ACC112 (cell line): ENCODE data around the gene APOBEC3H.

Experiments
- H2AFZ ChIP-seq: fragments of 200-600 bp; sonication (generic); one replicate; pipeline ENCODE4 v1.6.0; 2017; ENCODE audit warnings: antibody characterized with exemption, low read length; ENCODE audit not compliant: unreplicated experiment
- H3K27ac ChIP-seq: fragments of 200-600 bp; sonication (generic); 2 replicates; pipeline ENCODE4 v1.5.1; 2014; ENCODE audit warnings: low read depth, mild to moderate bottlenecking, antibody characterized with exemption, low read length, moderate library complexity
- H3K27me3 ChIP-seq: fragments of 200-600 bp; sonication (generic); 2 replicates; pipeline ENCODE4 v1.6.1; 2014; ENCODE audit warnings: mild to moderate bottlenecking, antibody characterized with exemption, low read length, moderate library complexity, mixed read lengths; ENCODE audit not compliant: insufficient read depth
- H3K36me3 ChIP-seq: fragments of 200-600 bp; sonication (generic); 2 replicates; pipeline ENCODE4 v1.6.1; 2016; ENCODE audit warnings: mild to moderate bottlenecking, antibody characterized with exemption, low read length, moderate library complexity, mixed read lengths; ENCODE audit not compliant: insufficient read depth
- H3K4me1 ChIP-seq: fragments of 200-600 bp; sonication (generic); one replicate; pipeline ENCODE4 v1.6.1; 2016; ENCODE audit warnings: low read length, mixed read lengths; ENCODE audit not compliant: insufficient read depth, unreplicated experiment, control insufficient read depth
- H3K4me3 ChIP-seq: fragments of 200-600 bp; sonication (generic); 2 replicates; pipeline ENCODE4 v1.5.1; 2014; ENCODE audit warnings: mild to moderate bottlenecking, low read depth, low read length
- H3K79me2 ChIP-seq: fragments of 200-600 bp; sonication (generic); one replicate; pipeline ENCODE4 v1.6.0; 2016; ENCODE audit warnings: low read length; ENCODE audit not compliant: control insufficient read depth, unreplicated experiment, insufficient read depth

Gene APOBEC3H

DNA sequence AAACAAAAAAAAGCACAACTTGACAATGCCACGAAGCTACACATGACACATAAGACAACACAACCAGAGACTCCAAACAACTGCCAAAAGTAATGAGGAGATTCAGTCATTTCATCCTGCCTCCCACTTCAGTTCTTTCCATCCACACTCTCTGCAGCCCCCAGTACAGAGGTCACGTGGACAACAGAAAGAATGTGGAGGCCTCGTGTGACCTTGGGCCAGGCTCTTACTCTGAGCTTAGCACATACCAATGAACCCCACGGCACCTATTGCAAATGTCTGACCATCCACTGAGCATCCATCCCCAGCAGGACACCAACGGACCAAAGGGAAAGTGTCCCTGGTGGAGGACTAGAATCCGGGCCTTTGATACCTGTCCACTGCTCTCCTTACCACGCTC, 42.9 kb downstream of the APOBEC3H start:
- Histone ChIP-seq H3K4me1 (no peaks in the 10 kb centered on the region), H2AFZ (no peak overlapping the region), H3K79me2 (no peaks in the 10 kb centered on the region), H3K4me3 (no peak overlapping the region), H3K36me3 (no peaks in the 10 kb centered on the region), H3K27me3 (no peaks in the 10 kb centered on the region), H3K27ac (no peak overlapping the region)

DNA sequence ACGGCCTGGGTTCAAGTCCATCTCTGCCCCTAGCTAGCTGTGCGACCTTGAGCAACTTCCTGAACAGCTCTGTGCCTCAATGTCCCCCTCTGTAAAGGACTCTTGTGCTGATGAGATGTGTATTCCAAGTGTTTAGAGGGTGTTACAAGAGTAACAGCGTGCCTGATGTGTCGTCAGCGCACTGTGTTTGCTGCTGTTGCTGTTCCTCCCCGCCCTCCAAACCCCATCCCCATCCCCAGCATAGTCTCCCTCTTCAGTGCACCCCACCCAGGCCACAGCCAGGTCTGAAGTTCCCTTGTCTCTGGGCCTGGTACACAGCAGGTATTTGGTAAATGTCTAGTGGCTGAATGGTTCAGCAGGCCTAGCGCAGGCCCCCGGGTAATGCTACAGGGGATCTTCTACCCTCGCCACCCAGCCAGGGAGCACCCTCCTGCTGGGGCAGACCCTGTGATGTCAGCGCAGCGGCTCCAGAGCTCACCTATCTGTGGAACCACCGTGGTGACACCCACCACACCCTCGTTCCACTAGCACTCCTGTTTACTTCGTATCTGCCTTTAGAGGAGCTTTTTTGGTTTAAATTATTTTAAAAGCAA, 45.1 kb downstream of the APOBEC3H start:
- no peaks in the 10 kb centered on the region for H3K27me3 ChIP-seq
- no peak overlapping the region for H3K27ac ChIP-seq
- H3K4me1 ChIP-seq, result no peaks in the 10 kb centered on the region
- no peaks in the 10 kb centered on the region for H3K79me2 ChIP-seq
- no peak overlapping the region for H2AFZ ChIP-seq
- H3K4me3 ChIP-seq, result no peak overlapping the region
- H3K36me3 ChIP-seq, result no peaks in the 10 kb centered on the region

GRCh38 chr22:39144101-39144767, 47.2 kb downstream of the APOBEC3H start:
- Histone ChIP-seq H2AFZ (peak overlapping the region; percentile 68), H3K4me3 (peak overlapping the region; percentile 91), H3K4me1 (no peaks in the 10 kb centered on the region), H3K27me3 (no peaks in the 10 kb centered on the region), H3K36me3 (no peaks in the 10 kb centered on the region), H3K27ac (no peak overlapping the region), H3K79me2 (no peaks in the 10 kb centered on the region)

GRCh38 chr22:39146256-39147101, 49.4 kb downstream of the APOBEC3H start:
- no peaks in the 10 kb centered on the region for H3K27me3 ChIP-seq
- no peaks in the 10 kb centered on the region for H3K4me1 ChIP-seq
- no peaks in the 10 kb centered on the region for H3K36me3 ChIP-seq
- no peaks in the 10 kb centered on the region for H3K79me2 ChIP-seq
- H2AFZ ChIP-seq, result peak overlapping the region; percentile 50
- no peak overlapping the region for H3K27ac ChIP-seq
- H3K4me3 ChIP-seq, result peak overlapping the region; percentile 91

DNA sequence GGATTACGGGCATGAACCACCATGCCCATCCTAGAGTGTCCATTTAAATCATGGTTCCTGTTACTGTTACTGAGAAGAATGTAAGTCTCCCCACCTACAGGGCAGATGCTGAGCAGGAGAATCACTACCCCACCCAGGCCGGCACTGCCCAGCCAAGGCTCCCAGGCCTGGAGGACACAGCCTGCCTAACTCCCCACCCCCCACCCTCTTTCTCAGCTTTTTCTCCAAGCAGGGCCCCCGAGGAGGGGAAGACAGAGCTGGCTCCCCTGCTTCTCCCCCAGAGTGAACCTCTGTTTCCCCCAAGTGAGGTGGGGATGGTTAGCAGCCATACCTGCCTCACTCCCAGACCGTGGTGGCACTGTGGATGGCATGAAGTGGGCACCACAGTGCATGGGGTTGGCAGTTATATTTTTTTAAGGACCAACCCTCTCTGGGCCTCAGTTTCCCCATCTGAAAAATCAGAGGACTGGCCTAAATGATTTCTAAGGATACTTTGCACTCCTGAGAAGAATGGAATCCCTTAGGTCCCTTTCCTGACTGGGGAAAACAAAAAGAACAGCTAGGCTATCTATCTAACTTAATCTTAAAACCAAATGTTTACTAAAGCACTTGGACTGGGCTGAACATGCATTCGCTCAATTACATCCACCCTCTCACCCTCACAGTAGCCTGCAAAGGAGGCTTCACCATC, 50.4 kb downstream of the APOBEC3H start:
- no peaks in the 10 kb centered on the region for H3K27me3 ChIP-seq
- H3K36me3 ChIP-seq, result no peaks in the 10 kb centered on the region
- H3K4me1 ChIP-seq, result no peaks in the 10 kb centered on the region

GRCh38 chr22:39148026-39148726, 51.1 kb downstream of the APOBEC3H start:
- no peaks in the 10 kb centered on the region for H3K79me2 ChIP-seq
- H3K4me1 ChIP-seq, result no peaks in the 10 kb centered on the region
- H3K4me3 ChIP-seq, result no peak overlapping the region
- H3K27ac ChIP-seq, result no peak overlapping the region
- H2AFZ ChIP-seq, result no peak overlapping the region
- H3K27me3 ChIP-seq, result peaks cover 1% of the 10 kb centered on the region; the same call in 1 of the 2 replicates
- no peaks in the 10 kb centered on the region for H3K36me3 ChIP-seq

More for the DNA sequence above, 50.4 kb downstream of the APOBEC3H start:
- Histone ChIP-seq H3K79me2 (no peaks in the 10 kb centered on the region), H3K4me3 (no peak overlapping the region), H3K27ac (no peak overlapping the region), H2AFZ (no peak overlapping the region)

DNA sequence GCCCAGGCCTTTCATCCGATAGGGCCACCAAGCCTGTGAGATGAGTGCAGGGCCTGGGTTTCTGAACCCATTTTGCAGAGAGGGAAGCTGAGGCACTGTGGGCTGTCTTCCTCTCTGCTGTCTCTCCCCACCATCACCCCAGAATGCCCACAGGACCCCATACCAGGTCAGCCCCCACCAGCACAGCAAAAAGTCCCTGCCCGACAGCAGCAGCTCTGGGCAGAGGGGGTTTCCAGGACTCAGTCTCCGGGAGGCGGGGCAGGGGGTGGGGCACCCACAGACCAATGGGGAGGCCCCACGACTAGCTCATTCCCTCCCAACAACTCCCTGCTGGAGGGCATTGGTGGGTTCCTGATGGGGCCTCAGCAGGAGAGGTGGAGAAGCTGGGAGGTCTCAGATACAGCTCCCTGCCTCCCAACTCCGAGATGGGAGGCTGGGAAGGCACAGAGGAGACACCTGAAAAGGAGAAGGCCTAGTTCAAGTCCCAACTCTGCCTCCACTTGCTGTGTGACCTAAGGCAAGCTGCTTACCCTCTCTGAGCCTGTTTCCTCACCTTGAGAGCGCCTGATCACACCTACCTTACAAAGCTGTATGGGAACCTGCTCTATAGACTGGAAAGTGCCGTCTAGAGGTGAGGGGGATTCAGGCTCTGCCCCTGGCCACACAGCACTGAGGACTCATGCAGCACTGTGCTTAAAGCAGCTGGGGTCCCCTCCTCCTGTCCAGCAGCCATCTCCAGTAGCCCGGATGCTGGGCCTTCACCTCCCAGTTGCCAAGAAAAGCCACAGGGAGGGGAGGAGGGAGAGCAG, 51.9 kb downstream of the APOBEC3H start:
- no peaks in the 10 kb centered on the region for H3K36me3 ChIP-seq
- H3K27me3 ChIP-seq, result peaks cover 9% of the 10 kb centered on the region
- no peak overlapping the region for H3K4me3 ChIP-seq
- no peaks in the 10 kb centered on the region for H3K4me1 ChIP-seq
- no peak overlapping the region for H2AFZ ChIP-seq
- no peak overlapping the region for H3K27ac ChIP-seq
- no peaks in the 10 kb centered on the region for H3K79me2 ChIP-seq

- H3K79me2 ChIP-seq, result no peaks in the 10 kb centered on the region
- H3K4me1 ChIP-seq, result no peaks in the 10 kb centered on the region
- H3K27me3 ChIP-seq, result peaks cover 18% of the 10 kb centered on the region
- no peak overlapping the region for H3K4me3 ChIP-seq
- no peaks in the 10 kb centered on the region for H3K36me3 ChIP-seq
- no peak overlapping the region for H2AFZ ChIP-seq
- H3K27ac ChIP-seq, result no peak overlapping the region
Observed at GRCh38 chr22:39149915-39150847, 53.1 kb downstream of the APOBEC3H start.

GRCh38 chr22:39150848-39151215, 53.8 kb downstream of the APOBEC3H start:
- no peaks in the 10 kb centered on the region for H3K79me2 ChIP-seq
- H3K4me1 ChIP-seq, result no peaks in the 10 kb centered on the region
- H3K4me3 ChIP-seq, result no peak overlapping the region
- H3K36me3 ChIP-seq, result no peaks in the 10 kb centered on the region
- peaks cover 18% of the 10 kb centered on the region for H3K27me3 ChIP-seq
- H3K27ac ChIP-seq, result no peak overlapping the region
- H2AFZ ChIP-seq, result no peak overlapping the region
